Ishikawa (cell line): ENCODE measurements around the gene SCN9A.

ENCODE experiments used
- CEBPB ChIP-seq: IDR thresholded peaks from 2 replicates; pipeline ENCODE4 v1.6.1; 2012
- CREB1 ChIP-seq: IDR thresholded peaks from 2 replicates; pipeline ENCODE4 v1.6.1; 2012; ENCODE audit warnings: low read depth
- EGR1 ChIP-seq: IDR thresholded peaks from 2 replicates; pipeline ENCODE4 v1.6.1; 2012
- EP300 ChIP-seq: IDR thresholded peaks from 2 replicates; pipeline ENCODE4 v1.6.1; 2012; ENCODE audit warnings: borderline replicate concordance
- FOXM1 ChIP-seq: IDR thresholded peaks from 2 replicates; pipeline ENCODE4 v1.6.1; 2012; ENCODE audit warnings: low read depth, borderline replicate concordance
- NFIC ChIP-seq: IDR thresholded peaks from 2 replicates; pipeline ENCODE4 v1.6.1; 2012
- RAD21 ChIP-seq: IDR thresholded peaks from 2 replicates; pipeline ENCODE4 v1.6.1; 2012; ENCODE audit warnings: low read depth
- TAF1 ChIP-seq: IDR thresholded peaks from 2 replicates; pipeline ENCODE4 v1.6.1; 2012; ENCODE audit warnings: low read depth, mild to moderate bottlenecking
- TCF12 ChIP-seq: IDR thresholded peaks from 2 replicates; pipeline ENCODE4 v1.6.1; 2012; ENCODE audit warnings: low read depth
- TEAD4 ChIP-seq: IDR thresholded peaks from 2 replicates; pipeline ENCODE4 v1.6.1; 2012
- USF1 ChIP-seq: IDR thresholded peaks from 2 replicates; pipeline ENCODE4 v1.6.1; 2012
- YY1 ChIP-seq: IDR thresholded peaks from 2 replicates; pipeline ENCODE4 v1.6.1; 2012; ENCODE audit warnings: low read depth
- ZBTB7A ChIP-seq: IDR thresholded peaks from 2 replicates; pipeline ENCODE4 v1.6.1; 2012; ENCODE audit warnings: low read depth
- TF ChIP-seq, protein P1 (sequence below): IDR thresholded peaks from 2 replicates; pipeline ENCODE4 v1.6.1; 2012; ENCODE audit warnings: low read depth, mild to moderate bottlenecking
- TF ChIP-seq, protein P2 (sequence below): IDR thresholded peaks from 2 replicates; pipeline ENCODE4 v1.6.1; 2012

The SCN9A gene

GRCh38 chr2:166333801-166334200 lies 41.9 kb downstream of the SCN9A start:
- TF ChIP-seq EP300, result no peak
- TF ChIP-seq TAF1, result no peak
- TF ChIP-seq RAD21, result no peak
- no peak for TF ChIP-seq NFIC
- no peak for TF ChIP-seq EGR1
- no peak for TF ChIP-seq YY1
- no peak for TF ChIP-seq TEAD4
- no peak for TF ChIP-seq CEBPB
- no peak for TF ChIP-seq FOXM1
- TF ChIP-seq ZBTB7A, result no peak
- TF ChIP-seq USF1, result no peak
- TF ChIP-seq, protein P1, sequence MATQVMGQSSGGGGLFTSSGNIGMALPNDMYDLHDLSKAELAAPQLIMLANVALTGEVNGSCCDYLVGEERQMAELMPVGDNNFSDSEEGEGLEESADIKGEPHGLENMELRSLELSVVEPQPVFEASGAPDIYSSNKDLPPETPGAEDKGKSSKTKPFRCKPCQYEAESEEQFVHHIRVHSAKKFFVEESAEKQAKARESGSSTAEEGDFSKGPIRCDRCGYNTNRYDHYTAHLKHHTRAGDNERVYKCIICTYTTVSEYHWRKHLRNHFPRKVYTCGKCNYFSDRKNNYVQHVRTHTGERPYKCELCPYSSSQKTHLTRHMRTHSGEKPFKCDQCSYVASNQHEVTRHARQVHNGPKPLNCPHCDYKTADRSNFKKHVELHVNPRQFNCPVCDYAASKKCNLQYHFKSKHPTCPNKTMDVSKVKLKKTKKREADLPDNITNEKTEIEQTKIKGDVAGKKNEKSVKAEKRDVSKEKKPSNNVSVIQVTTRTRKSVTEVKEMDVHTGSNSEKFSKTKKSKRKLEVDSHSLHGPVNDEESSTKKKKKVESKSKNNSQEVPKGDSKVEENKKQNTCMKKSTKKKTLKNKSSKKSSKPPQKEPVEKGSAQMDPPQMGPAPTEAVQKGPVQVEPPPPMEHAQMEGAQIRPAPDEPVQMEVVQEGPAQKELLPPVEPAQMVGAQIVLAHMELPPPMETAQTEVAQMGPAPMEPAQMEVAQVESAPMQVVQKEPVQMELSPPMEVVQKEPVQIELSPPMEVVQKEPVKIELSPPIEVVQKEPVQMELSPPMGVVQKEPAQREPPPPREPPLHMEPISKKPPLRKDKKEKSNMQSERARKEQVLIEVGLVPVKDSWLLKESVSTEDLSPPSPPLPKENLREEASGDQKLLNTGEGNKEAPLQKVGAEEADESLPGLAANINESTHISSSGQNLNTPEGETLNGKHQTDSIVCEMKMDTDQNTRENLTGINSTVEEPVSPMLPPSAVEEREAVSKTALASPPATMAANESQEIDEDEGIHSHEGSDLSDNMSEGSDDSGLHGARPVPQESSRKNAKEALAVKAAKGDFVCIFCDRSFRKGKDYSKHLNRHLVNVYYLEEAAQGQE, result no peak
- no peak for TF ChIP-seq CREB1
- TF ChIP-seq TCF12, result no peak
- TF ChIP-seq, protein P2, sequence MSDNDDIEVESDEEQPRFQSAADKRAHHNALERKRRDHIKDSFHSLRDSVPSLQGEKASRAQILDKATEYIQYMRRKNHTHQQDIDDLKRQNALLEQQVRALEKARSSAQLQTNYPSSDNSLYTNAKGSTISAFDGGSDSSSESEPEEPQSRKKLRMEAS, result no peak

DNA sequence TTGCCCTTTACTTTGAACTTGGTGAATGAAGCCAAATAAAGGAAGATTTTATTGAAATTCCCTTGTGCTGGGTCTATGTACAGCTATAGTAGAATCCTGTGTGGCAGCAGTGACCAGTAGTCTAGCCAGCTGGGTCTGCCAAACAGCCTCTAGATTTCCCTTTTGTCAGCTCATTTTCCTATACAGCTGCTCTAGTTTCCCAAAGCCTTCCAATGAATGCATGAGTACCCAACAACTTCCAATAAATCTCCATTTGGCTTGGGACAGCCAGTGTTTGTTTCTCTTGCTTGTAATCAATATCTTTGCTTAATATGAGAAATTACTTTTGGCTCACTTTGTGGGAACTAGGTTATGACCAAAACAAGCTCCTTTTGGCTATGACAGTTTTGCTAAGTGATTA lies 43.6 kb downstream of the SCN9A start:
- TF ChIP-seq YY1, result no peak
- no peak for TF ChIP-seq TAF1
- TF ChIP-seq, protein P2, result no peak
- no peak for TF ChIP-seq RAD21
- TF ChIP-seq USF1, result no peak
- TF ChIP-seq ZBTB7A, result no peak
- no peak for TF ChIP-seq CREB1
- no peak for TF ChIP-seq NFIC
- no peak for TF ChIP-seq TCF12
- no peak for TF ChIP-seq FOXM1
- TF ChIP-seq, protein P1, result no peak
- TF ChIP-seq EGR1, result no peak

GRCh38 chr2:166331468-166331867 lies 44.3 kb downstream of the SCN9A start:
- TF ChIP-seq USF1, result no peak
- TF ChIP-seq, protein P2, result no peak
- no peak for TF ChIP-seq TAF1
- TF ChIP-seq EGR1, result no peak
- TF ChIP-seq YY1, result no peak
- no peak for TF ChIP-seq TEAD4
- no peak for TF ChIP-seq NFIC
- TF ChIP-seq, protein P1, result no peak
- TF ChIP-seq TCF12, result no peak
- TF ChIP-seq FOXM1, result no peak

DNA sequence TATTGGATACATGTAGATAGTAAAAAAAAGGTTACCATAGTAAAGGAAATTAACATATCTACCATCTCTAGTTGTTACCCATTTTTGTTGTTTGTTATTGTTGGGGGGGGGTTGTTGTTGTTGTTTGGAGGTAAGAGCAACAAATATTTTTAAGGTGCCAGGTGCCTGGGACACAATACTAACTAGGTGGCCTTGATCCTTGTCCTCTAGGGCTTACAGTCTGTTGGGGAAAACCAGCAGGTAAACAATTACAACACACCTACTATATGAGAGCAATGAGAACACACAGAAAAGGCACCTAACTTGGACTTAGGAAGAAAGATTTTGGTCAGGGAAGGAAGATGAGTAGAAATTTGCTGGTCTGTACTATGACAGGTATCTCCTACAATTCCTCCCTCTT lies 46.3 kb downstream of the SCN9A start:
- no peak for TF ChIP-seq RAD21

DNA sequence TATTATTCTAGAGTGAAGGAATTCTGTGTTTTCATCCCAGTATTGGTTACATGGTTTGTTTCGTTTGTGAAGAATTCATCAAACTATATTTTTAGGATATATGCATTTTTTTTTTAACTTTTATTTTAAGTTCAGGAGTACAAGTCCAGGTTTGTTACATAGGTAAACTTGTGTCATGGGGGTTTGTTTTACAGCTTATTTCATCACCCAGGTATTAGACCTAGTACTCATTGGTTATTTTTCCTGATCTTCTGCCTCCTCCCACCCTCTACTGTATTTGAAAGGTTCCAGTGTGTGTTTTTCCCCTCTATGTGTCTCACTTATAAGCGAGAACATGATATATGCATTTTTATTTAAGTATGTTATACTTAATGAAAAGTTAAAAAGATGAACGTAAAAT lies 47.6 kb downstream of the SCN9A start:
- no peak for TF ChIP-seq USF1
- TF ChIP-seq CEBPB, result no peak
- TF ChIP-seq CREB1, result no peak
- no peak for TF ChIP-seq RAD21
- no peak for TF ChIP-seq NFIC
- no peak for TF ChIP-seq ZBTB7A
- TF ChIP-seq EP300, result no peak
- no peak for TF ChIP-seq EGR1
- TF ChIP-seq, protein P2, result no peak
- TF ChIP-seq TAF1, result no peak
- TF ChIP-seq YY1, result no peak
- no peak for TF ChIP-seq TCF12
